Lower lobe of right lung (tissue), 2 donors: ENCODE measurements around the gene GRIK2. TPM values are rescaled to one million over a fixed set of nuclear protein-coding genes. Genes with fewer than 3 reads are reported as not detected.

Experiments used
- ATAC-seq, 2 donors: fragments of 200-7000 bp; cut with Tn5 transposase; one replicate each; pipeline ENCODE4 v1.9.1; 2020 to 2022; ENCODE audit warnings: mild to moderate bottlenecking in 2 of 2, moderate library complexity in 2 of 2
- DNase-seq: peaks from one replicate; pipeline ENCODE4 v3.0.0-alpha.2; 2020
- H3K27ac ChIP-seq: fragments of 200-600 bp; one replicate; pipeline ENCODE4 v1.8.0; 2022
- H3K27me3 ChIP-seq: fragments of 200-600 bp; one replicate; pipeline ENCODE4 v1.8.0; 2022; ENCODE audit warnings: low read depth
- H3K36me3 ChIP-seq: fragments of 200-600 bp; one replicate; pipeline ENCODE4 v1.8.0; 2022; ENCODE audit warnings: mild to moderate bottlenecking
- H3K4me1 ChIP-seq: fragments of 200-600 bp; one replicate; pipeline ENCODE4 v1.8.0; 2022
- H3K4me3 ChIP-seq: fragments of 200-600 bp; one replicate; pipeline ENCODE4 v1.8.0; 2022; ENCODE audit warnings: mild to moderate bottlenecking
- H3K9me3 ChIP-seq: fragments of 200-600 bp; one replicate; pipeline ENCODE4 v1.8.0; 2022
- intact Hi-C: fragments of 100-400 bp; cut with DNase I; formaldehyde crosslinking; loops from one replicate; pipeline ENCODE4 v1.11.0; 2022
- total RNA-seq: library from RNA; stranded (reverse); fragmentation: NEBNext Ultra II Directional; extraction: Animal tissue kit (Norgen Biotek cat#: 25700); gene quantifications from one replicate; pipeline ENCODE4 v1.2.1, GENCODE V29; 2021
- TF ChIP-seq, protein P1 (sequence below): fragments of 200-600 bp; IDR thresholded peaks from one replicate; pipeline ENCODE4 v1.8.0; 2022; ENCODE audit warnings: antibody characterized with exemption, mild to moderate bottlenecking
- donor health status: DM: no; HTN: yes; CAD: no; lungs with severe emphysema.

The GRIK2 gene
- total RNA-seq, 1 donor from 2014 or later: 0.62 TPM

DNA sequence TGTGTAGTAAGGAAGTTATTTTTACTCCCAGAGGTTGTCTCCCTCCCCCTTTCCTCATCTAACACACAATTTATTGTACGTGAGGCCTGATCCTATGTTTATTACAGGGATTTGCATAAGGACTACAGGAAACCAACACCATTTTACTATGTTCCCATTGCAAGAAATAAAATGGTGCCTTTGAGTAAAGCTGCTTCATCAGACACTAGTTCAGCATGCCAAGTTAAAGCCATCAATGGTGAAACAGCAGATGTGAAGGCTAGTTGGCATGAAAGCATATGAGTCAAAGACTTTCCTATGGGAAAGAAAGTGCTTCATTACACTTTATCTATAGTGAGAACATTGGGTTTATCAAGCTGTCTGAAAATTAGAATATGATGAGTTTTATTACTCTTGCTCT is 543.0 kb downstream of the GRIK2 start:
- Histone ChIP-seq H3K4me3 (no peak overlapping the region), H3K4me1 (no peaks in the 10 kb centered on the region), H3K27ac (no peak overlapping the region), H3K27me3 (no peaks in the 10 kb centered on the region), H3K9me3 (no peaks in the 10 kb centered on the region), H3K36me3 (no peaks in the 10 kb centered on the region)
- TF ChIP-seq, protein P1, sequence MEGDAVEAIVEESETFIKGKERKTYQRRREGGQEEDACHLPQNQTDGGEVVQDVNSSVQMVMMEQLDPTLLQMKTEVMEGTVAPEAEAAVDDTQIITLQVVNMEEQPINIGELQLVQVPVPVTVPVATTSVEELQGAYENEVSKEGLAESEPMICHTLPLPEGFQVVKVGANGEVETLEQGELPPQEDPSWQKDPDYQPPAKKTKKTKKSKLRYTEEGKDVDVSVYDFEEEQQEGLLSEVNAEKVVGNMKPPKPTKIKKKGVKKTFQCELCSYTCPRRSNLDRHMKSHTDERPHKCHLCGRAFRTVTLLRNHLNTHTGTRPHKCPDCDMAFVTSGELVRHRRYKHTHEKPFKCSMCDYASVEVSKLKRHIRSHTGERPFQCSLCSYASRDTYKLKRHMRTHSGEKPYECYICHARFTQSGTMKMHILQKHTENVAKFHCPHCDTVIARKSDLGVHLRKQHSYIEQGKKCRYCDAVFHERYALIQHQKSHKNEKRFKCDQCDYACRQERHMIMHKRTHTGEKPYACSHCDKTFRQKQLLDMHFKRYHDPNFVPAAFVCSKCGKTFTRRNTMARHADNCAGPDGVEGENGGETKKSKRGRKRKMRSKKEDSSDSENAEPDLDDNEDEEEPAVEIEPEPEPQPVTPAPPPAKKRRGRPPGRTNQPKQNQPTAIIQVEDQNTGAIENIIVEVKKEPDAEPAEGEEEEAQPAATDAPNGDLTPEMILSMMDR: no peak
- intact Hi-C loops: no loop called here
- ATAC-seq: no peak
- DNase-seq: no peak

DNA sequence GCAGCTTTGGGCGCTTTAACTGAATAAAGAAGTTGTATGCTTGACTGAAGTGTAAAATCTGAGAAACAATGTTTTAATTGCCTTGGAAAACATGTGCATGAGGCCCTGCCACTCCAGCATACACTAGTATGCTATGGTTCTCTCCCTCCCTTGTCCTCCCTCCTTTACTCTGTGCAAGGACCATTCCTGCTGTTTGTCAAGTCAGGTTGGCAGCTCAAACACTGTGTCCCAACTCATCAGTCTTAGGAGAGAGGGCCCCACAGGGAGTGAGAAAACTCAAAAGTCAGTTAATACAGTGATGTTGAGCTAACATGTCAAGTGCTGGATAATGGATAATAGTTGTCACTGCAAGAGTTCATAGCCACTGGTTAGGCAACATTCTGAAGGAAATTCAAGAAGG is 543.6 kb downstream of the GRIK2 start:
- H3K36me3 ChIP-seq: no peaks in the 10 kb centered on the region
- no peaks in the 10 kb centered on the region for H3K4me1 ChIP-seq
- intact Hi-C loops: no loop called here
- DNase-seq (no peak), ATAC-seq (no peak)
- H3K4me3 ChIP-seq: no peak overlapping the region
- H3K27ac ChIP-seq: no peak overlapping the region
- H3K27me3 ChIP-seq: no peaks in the 10 kb centered on the region
- TF ChIP-seq, protein P1: no peak
- no peaks in the 10 kb centered on the region for H3K9me3 ChIP-seq

DNA sequence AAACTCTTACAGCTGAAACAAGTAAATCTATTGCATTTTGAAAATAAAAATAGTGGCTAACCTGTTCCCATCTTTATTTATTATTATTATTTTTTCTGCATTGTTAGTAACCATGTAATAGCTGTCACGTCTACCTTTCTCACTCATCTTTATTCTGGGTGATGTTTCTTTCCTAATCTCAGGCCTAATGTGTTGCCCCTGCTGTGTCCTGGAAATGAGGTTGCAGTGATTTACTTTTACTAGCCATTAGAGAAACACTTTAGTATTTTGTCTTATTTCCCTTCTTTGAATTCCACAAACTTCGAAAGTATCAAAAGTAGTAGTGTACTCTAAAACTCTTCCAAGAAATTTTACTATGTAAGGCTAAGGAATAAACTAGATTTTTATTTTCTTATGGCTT is 546.9 kb downstream of the GRIK2 start:
- DNase-seq: no peak
- no peaks in the 10 kb centered on the region for H3K27me3 ChIP-seq
- intact Hi-C loops: no loop called here
- no peaks in the 10 kb centered on the region for H3K36me3 ChIP-seq
- no peak for ATAC-seq
- H3K4me1 ChIP-seq: no peaks in the 10 kb centered on the region
- H3K4me3 ChIP-seq: no peak overlapping the region
- TF ChIP-seq, protein P1: no peak
- no peak overlapping the region for H3K27ac ChIP-seq
- no peaks in the 10 kb centered on the region for H3K9me3 ChIP-seq

DNA sequence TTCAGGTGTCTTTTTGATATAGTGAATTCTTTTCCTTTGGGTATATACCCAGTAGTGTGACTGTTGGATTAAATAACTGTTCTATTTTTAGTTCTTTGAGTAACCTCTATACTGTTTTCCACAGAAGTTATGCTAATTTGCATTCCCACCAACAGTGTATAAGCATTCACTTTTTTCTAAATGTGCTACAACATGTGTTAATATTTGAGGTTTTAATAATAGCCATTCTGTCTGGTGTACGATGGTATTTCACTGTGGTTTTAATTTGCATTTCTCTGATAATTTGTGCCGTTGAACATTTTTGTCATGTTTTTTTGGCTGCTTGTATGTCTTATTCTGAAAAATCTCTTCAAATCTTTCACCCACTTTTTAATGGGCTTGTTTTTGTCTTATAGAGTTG is 563.5 kb downstream of the GRIK2 start:
- Histone ChIP-seq H3K9me3 (no peaks in the 10 kb centered on the region), H3K27me3 (no peaks in the 10 kb centered on the region), H3K4me3 (no peak overlapping the region), H3K36me3 (no peaks in the 10 kb centered on the region), H3K4me1 (no peaks in the 10 kb centered on the region), H3K27ac (no peak overlapping the region)
- TF ChIP-seq, protein P1: no peak
- DNase-seq (no peak), ATAC-seq (no peak)
- intact Hi-C loops: no loop called here

DNA sequence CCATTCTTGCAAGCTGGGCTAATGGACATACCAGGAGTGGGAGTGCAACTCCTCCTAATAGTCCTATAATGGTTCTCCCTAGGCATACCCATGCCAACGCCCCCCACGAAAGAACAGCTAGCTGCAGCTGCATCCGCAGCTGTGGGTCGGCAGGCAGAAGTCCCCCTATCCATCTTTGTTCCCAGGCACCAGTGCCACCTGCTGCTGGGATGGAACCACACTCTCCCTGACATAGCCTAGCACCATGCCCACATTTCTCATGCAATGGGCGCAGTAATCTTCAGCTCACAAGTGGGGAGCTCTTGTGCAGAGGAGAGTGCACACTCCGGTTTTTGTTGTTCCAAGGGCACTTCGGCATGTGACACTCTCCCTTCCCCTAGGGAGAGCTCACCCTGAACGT is 567.8 kb downstream of the GRIK2 start:
- intact Hi-C loops: no loop called here
- H3K27ac ChIP-seq: no peak overlapping the region
- DNase-seq (no peak), ATAC-seq (no peak)
- no peaks in the 10 kb centered on the region for H3K36me3 ChIP-seq
- H3K9me3 ChIP-seq: no peaks in the 10 kb centered on the region
- no peak overlapping the region for H3K4me3 ChIP-seq
- H3K4me1 ChIP-seq: no peaks in the 10 kb centered on the region
- TF ChIP-seq, protein P1: no peak
- no peaks in the 10 kb centered on the region for H3K27me3 ChIP-seq

DNA sequence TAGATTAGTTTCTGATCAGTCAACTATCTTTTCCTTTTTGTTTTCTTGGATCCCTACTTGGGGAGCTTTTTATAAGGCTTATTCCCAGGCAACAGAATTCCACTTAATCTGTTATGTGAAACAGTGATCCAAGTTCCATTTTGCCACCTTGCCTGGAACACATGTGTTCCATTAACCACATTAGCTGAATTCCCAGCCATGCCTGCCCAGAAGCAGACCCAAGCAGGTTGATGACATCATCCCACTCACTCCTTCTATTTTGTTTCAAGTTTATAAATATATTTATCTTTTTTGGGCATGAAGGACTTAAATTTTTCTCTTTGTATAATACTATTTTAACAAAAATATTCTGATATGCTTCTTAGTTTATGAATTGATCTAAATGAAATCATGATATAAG is 587.4 kb downstream of the GRIK2 start:
- Histone ChIP-seq H3K4me1 (no peaks in the 10 kb centered on the region), H3K4me3 (no peak overlapping the region), H3K9me3 (no peaks in the 10 kb centered on the region), H3K36me3 (no peaks in the 10 kb centered on the region), H3K27ac (no peak overlapping the region), H3K27me3 (no peaks in the 10 kb centered on the region)
- TF ChIP-seq, protein P1: no peak
- DNase-seq: no peak
- ATAC-seq: no peak
- intact Hi-C loops: no loop called here
